Activated CD8-positive, alpha-beta memory T cell treated with anti-CD3 and anti-CD28 coated beads, Interleukin-2, amount 50 U/mL, for 1 hour (primary cell): ENCODE measurements around the gene TOP1.
"Not testable (repeated sequence)": the region's sequence is repeated elsewhere in the genome, so short reads cannot be mapped to it uniquely, and the experiment has no call there.

Source experiments
- DNase-seq: peaks from one replicate; pipeline ENCODE4 v3.0.0-alpha.2; 2020; ENCODE audit errors: extremely low read depth

TOP1 gene

GRCh38 chr20:41003936-41004294, 24.7 kb upstream of the TOP1 start:
- not testable (repeated sequence) for DNase-seq

DNA sequence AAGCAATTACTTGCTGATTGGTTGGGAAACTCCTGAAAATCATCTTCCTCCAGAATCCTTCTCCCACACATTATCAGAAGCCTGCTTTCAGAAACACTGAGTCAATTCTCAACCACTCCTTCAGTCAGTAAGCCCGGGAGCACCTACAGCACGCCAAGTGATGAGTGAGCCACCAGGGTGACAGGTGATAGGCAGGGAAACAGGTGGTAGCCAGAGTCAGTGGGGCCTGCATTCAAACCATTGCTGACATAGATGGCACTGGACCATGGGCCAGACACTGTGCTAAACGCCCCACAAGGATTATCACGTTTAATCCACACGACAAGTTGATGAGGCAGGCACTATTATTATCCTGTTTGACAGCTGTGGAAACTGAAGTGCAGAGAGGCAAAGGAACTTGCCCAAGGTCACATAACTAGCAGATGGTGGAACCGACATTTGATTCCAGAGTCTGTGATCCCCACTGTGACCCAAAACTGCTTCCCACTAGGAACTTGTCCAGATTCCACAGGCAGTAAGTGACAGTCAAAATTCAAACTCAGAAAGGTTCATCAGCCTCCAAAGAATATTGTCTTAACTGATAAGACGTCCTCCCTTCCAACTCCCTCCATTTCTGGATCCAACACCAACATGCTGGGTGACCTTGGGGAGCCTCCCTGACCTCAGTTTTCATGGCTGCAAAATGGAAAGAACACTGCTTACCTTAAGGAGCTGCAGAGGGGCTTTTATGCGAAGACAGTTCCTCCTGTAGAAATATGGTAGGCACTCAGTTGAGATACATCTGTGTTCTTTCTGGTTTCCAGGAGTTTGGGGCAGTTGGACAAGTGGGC, 23.9 kb upstream of the TOP1 start:
- no peak for DNase-seq

- DNase-seq: no peak
Measured at GRCh38 chr20:41005361-41005729, 23.3 kb upstream of the TOP1 start.

DNA sequence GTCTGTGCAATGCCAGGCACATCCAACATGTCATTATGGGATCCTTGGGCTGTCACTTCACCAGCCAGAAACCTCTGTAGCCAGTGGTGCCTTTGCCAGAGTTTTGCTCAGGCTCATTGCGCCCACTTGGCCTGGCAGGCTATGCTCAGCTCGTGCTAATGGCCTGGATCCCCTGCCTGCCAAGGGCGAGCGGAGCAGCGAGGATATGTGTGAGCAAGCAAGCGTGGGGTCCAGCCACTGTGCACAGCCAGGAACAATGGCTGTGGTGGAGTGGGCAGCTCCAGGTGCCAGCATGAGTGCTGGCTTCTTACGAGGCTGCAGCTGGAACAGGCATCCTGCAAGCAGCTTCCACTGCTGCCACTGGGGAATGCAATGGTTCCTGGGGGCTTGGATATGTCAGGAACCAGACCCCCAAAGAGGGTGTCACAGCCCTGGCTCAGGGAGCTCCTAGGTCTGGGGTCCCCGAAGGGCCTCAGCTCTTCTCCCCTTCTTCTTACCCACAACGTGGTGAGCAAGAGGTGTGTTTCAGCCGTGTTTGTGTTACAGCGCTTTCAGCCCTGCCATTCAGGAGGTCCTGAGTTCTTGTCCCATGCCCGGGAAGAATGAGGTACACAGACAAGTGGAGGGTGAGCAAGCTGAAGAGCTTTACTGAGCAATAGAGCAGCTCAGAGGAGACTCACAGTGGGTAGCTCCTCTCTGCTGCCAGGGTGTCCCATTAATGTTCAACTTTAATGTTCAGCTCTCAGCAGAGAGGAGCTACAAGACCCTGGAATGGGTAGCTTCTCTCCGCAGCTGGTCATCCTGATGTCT, 22.3 kb upstream of the TOP1 start:
- no peak for DNase-seq

DNA sequence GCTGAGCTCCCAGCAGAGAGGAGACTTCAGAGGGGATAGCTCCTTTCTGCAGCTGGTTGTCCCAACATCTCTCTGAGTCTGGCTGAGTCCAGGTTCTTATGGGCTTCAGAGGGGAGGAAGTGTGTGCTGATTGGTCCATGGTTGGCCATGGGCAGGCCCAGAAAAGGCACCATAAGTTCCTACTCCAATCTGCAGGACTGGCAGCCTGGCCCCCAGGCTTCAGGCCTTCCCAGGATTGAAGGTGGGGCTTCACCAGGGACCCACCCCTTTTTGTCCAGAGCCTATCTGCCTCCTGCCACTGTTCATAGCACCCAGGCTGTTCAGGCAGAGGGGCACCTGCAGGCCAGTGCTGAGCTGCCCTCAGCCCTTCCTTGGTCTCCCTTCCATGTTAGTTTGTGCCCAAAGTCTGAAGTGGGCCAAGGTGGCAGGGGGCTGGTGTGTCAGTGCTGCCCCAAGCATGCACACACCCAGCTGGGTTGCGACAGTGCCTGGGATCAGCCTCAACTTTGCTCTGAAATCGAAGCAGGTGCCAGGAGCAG, 21.6 kb upstream of the TOP1 start:
- DNase-seq: no peak

GRCh38 chr20:41007481-41007880, 21.1 kb upstream of the TOP1 start:
- DNase-seq: no peak

DNA sequence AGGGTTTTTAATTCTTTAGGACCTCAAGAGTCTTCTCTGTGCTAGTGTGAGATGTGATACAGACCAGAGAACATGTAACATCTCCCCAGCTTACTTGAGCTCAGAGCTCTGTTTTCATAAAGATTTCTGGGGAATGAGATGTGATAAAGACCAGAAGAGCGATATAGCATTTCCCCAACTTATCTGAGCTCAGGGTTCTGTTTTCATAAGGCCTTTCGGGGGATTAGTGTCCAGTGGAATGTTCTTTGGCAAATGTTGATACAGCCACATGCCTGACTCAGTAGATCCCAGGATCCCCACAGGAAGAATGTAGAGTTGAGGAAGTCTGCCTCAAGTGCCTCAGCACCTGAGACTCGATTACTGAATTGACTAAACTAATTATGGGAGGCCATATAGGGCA, 18.7 kb upstream of the TOP1 start:
- no peak for DNase-seq

GRCh38 chr20:41011551-41012067, 17.0 kb upstream of the TOP1 start:
- no peak for DNase-seq

DNA sequence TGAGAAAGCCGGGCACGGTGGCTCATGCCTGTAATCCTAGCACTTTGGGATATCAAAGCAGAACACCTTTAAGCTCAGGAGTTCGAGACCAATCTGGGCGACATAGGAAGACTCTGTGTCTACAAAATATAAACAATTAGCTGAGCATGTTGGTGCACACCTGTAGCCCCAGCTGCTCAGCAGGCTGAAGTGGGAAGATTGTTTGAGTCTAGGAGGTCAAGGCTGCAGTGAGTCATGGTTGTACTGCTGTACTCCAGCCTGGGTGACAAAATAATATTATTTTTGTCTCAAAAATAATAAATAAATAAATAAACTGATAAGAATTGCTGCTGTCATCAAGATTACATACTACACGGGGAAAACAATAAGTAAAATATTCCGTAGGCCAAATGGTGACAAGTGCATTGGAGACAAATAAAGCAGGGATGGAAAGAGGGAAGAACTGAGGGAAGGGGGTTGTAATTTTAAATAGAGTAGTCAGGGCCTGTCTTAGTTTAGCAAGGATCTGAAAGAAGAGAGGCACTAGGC, 14.0 kb upstream of the TOP1 start:
- DNase-seq: no peak

GRCh38 chr20:41017448-41018042, 11.1 kb upstream of the TOP1 start:
- no peak for DNase-seq

DNA sequence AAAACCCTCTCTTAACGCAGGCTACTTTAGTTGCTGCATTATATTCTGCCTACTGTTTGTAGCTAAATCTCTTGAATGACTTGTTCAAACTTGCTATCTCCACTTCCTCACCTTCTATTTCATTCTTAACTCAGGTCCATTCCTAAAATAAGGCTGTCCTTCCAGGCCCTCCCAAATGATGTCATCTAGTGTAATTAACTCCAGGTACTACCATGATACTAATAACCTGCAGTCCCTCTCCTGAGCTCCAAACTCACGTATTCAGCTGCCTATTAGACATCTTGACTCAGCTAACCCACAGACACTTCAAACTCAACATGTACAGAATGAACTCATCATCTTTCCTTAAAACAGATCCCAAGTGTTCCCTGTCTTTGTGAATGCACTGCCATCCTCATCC, 10.5 kb upstream of the TOP1 start:
- no peak for DNase-seq

DNA sequence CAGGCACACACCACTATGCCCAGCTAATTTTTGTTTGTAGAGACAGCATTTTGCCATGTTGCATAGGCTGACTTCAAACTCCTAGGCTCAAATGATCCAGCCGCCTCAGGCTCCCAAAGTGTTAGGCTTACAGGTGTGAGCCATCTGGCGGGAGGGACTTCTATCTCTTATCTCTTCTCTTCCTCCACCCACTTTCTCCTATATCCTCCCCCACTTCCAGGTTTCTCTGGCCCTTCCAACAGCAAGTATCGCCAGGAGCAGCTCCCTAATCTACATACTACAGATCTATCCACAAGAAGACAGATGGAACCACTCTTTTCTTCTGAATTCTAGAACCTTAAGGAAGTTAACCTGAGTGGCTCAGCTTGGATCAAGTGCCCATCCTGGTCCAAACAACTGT, 5.1 kb upstream of the TOP1 start:
- no peak for DNase-seq

GRCh38 chr20:41027366-41027765, 1.3 kb upstream of the TOP1 start:
- no peak for DNase-seq

DNA sequence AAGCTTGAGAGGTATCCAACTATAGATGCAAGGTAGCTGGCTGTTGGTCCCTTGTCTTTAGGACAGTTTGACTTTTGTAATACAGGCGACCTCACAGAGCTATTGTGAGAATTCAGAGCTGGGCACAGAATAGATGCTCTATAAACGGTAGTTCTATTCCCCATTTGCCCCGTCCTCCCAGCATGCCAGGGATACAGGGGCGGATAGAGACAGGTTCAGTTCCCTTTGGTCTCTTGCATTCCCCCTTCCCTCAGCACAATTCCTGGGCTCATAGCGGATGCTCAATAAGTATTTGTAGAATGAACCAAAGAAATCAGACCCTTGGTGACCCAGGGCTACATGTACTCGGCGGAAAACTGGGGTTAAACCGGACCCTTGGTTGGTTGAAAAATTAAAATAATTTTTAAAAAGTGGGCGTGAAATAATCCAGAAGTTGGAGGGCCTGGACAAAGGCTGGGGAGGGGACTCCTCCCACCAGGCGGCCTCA, 707 bp upstream of the TOP1 start:
- no peak for DNase-seq

GRCh38 chr20:41029150-41029901, 704 bp downstream of the TOP1 start:
- no peak for DNase-seq

- no peak for DNase-seq
Measured at GRCh38 chr20:41030061-41030460, 1.4 kb downstream of the TOP1 start.

DNA sequence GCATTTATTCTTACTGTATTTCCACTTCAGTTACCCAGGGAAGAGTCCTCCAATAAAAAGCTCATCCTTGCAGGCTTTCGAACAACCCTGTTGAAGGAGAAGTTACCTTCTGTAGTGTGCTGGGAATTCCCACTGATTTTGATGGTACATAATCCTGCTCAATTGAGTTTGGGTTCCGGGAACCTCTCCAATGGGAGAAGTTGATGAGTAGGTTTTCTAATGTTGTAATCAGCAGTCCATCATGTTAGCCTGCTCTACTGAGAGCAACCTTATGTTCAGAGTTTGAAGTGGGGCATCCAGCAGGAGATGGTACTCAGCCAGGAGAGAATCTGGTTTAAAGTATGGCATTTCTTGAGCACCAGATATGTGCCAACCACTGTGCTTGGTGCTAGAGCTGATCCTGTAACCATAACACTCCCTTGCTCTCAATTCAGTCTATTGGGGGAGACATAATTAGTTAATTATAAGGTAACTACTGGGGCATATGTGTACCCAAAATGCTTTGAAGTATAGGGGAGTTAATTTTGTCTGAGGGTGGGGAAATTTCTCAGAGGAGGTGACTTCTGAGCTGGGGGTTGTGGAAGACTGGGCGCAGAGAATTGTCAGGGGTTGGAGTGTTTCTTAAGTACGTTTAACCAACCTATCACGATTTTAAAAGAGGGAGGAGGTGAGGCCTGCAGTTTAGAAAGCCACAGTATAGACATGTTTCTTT, 2.1 kb downstream of the TOP1 start:
- DNase-seq: no peak

DNA sequence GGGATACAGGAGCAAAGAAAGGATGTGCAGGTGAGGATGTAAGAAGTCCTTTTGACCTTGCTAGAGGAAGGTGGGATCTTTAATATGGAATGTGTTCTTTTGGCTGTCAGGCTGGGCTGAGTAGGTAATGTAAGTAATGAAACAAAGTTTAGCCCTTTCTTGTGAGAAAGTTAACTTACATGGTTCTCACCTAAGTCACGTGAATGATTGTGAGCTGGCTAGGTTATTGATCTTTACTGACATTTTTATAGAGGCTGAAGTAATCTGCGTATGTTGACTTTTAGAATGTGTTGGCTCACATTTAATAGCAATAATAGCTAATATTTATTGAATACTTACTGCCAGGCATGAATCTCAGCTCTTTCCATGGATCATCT, 2.6 kb downstream of the TOP1 start:
- DNase-seq: no peak

GRCh38 chr20:41032271-41032670, 3.6 kb downstream of the TOP1 start:
- DNase-seq: no peak

DNA sequence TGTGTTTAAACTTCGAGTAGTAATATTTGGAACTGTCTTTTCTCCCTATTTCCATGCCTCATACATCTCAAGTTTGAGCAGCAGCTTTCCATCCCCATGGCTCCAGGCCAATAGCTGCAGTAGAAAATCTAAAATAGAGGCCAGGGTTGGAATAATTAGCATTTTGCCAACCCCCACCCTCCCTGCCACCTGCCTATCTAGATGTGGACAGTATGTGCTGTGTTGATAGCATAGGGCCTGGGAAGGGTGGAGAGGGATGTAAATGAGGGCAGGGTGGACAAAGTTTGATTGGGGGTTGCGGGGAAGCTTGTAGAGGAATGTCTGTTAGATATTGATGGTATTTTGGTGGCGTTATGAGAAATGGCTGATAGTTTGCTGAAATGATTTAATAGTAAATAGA, 5.6 kb downstream of the TOP1 start:
- DNase-seq: no peak

DNA sequence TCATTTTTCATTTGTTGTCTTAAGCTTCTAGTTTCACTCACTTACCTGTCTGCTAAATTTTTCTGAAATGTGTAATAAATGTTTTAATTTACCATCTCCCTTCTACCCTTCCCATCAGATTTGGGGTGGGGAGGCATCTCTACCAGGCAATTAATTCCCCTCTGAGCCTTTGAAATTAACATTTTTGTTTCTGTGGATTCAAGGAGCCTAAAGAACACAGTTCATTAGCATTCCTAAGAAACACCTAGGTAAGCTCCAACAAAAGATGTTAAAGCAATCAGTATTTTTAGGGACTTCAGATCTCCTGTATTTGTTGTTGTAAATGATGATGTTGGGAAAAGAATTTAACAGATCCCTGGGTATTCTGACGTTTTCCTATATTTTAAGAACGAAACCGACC, 6.6 kb downstream of the TOP1 start:
- no peak for DNase-seq
